Gastroesophageal sphincter (tissue), 4 donors: ENCODE results near the gene ACTBL2. TPM values are rescaled to one million over a fixed set of nuclear protein-coding genes. Genes with fewer than 3 reads are reported as not detected.

Experiments used
- ATAC-seq: fragments of 150-250 bp; one replicate; pipeline ENCODE4 v1.9.1; 2016; ENCODE audit warnings: mild to moderate bottlenecking, moderate library complexity
- H3K27ac ChIP-seq, 4 donors: fragments of 200-600 bp; sonication (generic) in 3 of 4; 1 replicate in 3 of 4; 2 replicates in 1 of 4; pipeline ENCODE4 v1.5.1; 2016 to 2019
- H3K27me3 ChIP-seq: fragments of 200-600 bp; sonication (generic); one replicate; pipeline ENCODE4 v1.5.1; 2019
- H3K36me3 ChIP-seq, 2 donors: fragments of 200-600 bp; sonication (generic); one replicate each; pipeline ENCODE4 v1.5.1; 2019; ENCODE audit warnings: control low read depth in 1 of 2
- H3K4me1 ChIP-seq, 3 donors: fragments of 200-600 bp; sonication (generic); 1 replicate in 2 of 3; 2 replicates in 1 of 3; pipeline ENCODE4 v1.5.1; 2016 to 2019; ENCODE audit warnings: control low read depth in 2 of 3
- H3K4me3 ChIP-seq, 2 donors: fragments of 200-600 bp; sonication (generic); one replicate each; pipeline ENCODE4 v1.5.1; 2019; ENCODE audit warnings: mild to moderate bottlenecking in 1 of 2, moderate library complexity in 1 of 2
- H3K9me3 ChIP-seq, 3 donors: fragments of 200-600 bp; sonication (generic); one replicate each; pipeline ENCODE4 v1.5.1; 2017 to 2019; ENCODE audit warnings: control low read depth in 2 of 3
- EP300 ChIP-seq: sonication (generic); formaldehyde crosslinking; IDR thresholded peaks from one replicate; pipeline ENCODE4 v1.6.1; 2017; ENCODE audit warnings: antibody characterized with exemption, mild to moderate bottlenecking
- POLR2A ChIP-seq, 2 donors: fragments of 450-650 bp; IDR thresholded peaks; one replicate each; pipeline ENCODE4 v1.6.1; 2017; ENCODE audit warnings: antibody characterized with exemption in 2 of 2, mild to moderate bottlenecking in 2 of 2, moderate library complexity in 1 of 2
- POLR2AphosphoS5 ChIP-seq: sonication (generic); formaldehyde crosslinking; IDR thresholded peaks from one replicate; pipeline ENCODE4 v1.6.1; 2017; ENCODE audit warnings: antibody characterized with exemption
- WGBS, 2 donors: methylation state at CpG; one replicate each; pipeline ENCODE4 v1.1.5; 2018; ENCODE audit warnings: low coverage in 1 of 2; 5-methylcytosine and 5-hydroxymethylcytosine counted together
- total RNA-seq, 4 donors: library from RNA; depleted of rRNA; stranded (reverse); fragments of >200 nt; gene quantifications; one replicate each; pipeline ENCODE4 v1.1.0, GENCODE V29; 2016
- TF ChIP-seq, protein P1 (sequence below), 4 experiments: fragments of 200-600 bp in 2 of 4; fragments of 450-650 bp in 2 of 4; sonication (generic) in 1 of 4; IDR thresholded peaks; one replicate each; pipeline ENCODE4 v1.5.1; 2017 to 2019; ENCODE audit warnings: antibody characterized with exemption in 4 of 4, mild to moderate bottlenecking in 2 of 4, moderate library complexity in 2 of 4

The ACTBL2 gene
- total RNA-seq, 4 donors from 2014 or later, result 0.13 to 0.15 TPM; not detected in 2

GRCh38 chr5:57497733-57498132 is 15.1 kb upstream of the ACTBL2 start:
- H3K36me3 ChIP-seq, result no peaks in the 10 kb centered on the region
- H3K27me3 ChIP-seq, result no peaks in the 10 kb centered on the region
- peaks cover 0 to 8% (median 0%) of the 10 kb centered on the region in 3 donors for H3K4me1 ChIP-seq
- H3K4me3 ChIP-seq, result no peak overlapping the region
- no peak for ATAC-seq
- no peaks in the 10 kb centered on the region for H3K9me3 ChIP-seq
- no peak overlapping the region for H3K27ac ChIP-seq
- TF ChIP-seq POLR2AphosphoS5 (no peak), POLR2A (IDR thresholded peaks at IDR 0.05) (no peak), EP300 (no peak)
- TF ChIP-seq, protein P1, sequence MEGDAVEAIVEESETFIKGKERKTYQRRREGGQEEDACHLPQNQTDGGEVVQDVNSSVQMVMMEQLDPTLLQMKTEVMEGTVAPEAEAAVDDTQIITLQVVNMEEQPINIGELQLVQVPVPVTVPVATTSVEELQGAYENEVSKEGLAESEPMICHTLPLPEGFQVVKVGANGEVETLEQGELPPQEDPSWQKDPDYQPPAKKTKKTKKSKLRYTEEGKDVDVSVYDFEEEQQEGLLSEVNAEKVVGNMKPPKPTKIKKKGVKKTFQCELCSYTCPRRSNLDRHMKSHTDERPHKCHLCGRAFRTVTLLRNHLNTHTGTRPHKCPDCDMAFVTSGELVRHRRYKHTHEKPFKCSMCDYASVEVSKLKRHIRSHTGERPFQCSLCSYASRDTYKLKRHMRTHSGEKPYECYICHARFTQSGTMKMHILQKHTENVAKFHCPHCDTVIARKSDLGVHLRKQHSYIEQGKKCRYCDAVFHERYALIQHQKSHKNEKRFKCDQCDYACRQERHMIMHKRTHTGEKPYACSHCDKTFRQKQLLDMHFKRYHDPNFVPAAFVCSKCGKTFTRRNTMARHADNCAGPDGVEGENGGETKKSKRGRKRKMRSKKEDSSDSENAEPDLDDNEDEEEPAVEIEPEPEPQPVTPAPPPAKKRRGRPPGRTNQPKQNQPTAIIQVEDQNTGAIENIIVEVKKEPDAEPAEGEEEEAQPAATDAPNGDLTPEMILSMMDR (IDR thresholded peaks at IDR 0.05), result no peak

- TF ChIP-seq EP300, result no peak
- TF ChIP-seq, protein P1 (IDR thresholded peaks at IDR 0.05), result no peak
- no peak for TF ChIP-seq POLR2AphosphoS5
- no peak for TF ChIP-seq POLR2A (IDR thresholded peaks at IDR 0.05)
- no peaks in the 10 kb centered on the region for H3K4me1 ChIP-seq
- no peaks in the 10 kb centered on the region for H3K27me3 ChIP-seq
- 59 to 79% methylated on average over 6 of the region's 6 CpGs for WGBS, 2 donors
- no peak for ATAC-seq
- H3K27ac ChIP-seq, result no peak overlapping the region
- H3K36me3 ChIP-seq, result no peaks in the 10 kb centered on the region
- no peaks in the 10 kb centered on the region for H3K9me3 ChIP-seq
- H3K4me3 ChIP-seq, result no peak overlapping the region
These were observed 12.9 kb upstream of the ACTBL2 start for GRCh38 chr5:57495285-57496086.

DNA sequence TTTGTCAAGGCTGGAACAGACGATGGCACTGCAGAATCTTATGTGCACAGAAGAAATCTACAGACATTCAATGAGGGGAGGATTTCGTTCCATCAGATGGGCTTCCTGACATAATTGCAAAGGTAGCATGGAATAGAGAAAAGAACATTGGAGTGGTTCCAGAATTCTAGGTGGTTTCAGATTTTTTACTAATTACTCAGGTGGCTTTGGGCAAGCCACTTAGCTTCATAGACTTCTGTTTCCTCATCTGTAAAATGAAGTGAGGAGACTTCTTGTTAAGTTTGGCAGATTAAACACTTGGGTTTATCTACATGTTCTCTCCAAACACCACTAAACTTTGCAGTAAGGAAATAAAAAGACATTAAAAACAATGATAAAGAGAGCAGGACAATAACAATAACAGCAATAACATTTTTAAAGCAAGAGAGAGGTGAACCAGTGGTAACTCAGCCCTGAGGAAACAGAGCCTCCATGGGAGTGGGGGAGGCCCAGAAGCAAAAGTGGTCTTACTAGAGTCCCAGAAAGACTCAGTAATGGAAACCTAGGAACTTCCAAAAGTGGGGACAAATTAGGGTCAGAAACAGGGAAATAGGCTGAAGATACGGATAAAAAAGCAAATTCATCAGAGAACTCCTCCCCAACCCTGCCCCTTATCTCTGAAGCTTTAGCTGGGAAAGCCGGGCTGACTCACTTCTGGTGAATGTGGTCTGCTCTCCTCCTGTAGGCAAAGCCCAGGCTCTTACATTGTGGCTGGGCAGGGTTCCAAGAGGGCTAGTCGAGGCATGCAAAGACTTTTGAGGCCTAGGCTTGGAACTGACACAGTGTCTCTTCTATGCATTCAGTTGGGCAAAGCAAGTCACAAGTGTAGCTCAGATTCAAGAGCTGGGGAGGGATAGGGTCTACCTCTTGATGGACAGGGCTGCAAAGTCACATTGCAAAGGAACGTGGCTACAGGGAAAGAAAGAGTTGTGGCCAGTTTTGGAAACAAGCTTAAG is 11.8 kb upstream of the ACTBL2 start:
- TF ChIP-seq, protein P1 (IDR thresholded peaks at IDR 0.05), result no peak
- TF ChIP-seq POLR2AphosphoS5 (no peak), EP300 (no peak), POLR2A (IDR thresholded peaks at IDR 0.05) (no peak)
- ATAC-seq, result no peak
- Histone ChIP-seq H3K36me3 (no peaks in the 10 kb centered on the region), H3K9me3 (no peaks in the 10 kb centered on the region), H3K4me1 (no peaks in the 10 kb centered on the region), H3K27me3 (no peaks in the 10 kb centered on the region), H3K27ac (no peak overlapping the region), H3K4me3 (no peak overlapping the region)
- 60 to 67% methylated on average over 3 to 6 of the region's 6 CpGs for WGBS, 2 donors

- Histone ChIP-seq H3K4me1 (peaks cover 0 to 6% (median 0%) of the 10 kb centered on the region in 3 donors), H3K27me3 (no peaks in the 10 kb centered on the region), H3K27ac (no peak overlapping the region), H3K36me3 (no peaks in the 10 kb centered on the region), H3K4me3 (no peak overlapping the region), H3K9me3 (no peaks in the 10 kb centered on the region)
- ATAC-seq, result no peak
- WGBS, 2 donors, result 91 to 100% methylated on average over 1 of the region's 1 CpG
- TF ChIP-seq POLR2AphosphoS5, result no peak
- TF ChIP-seq, protein P1 (IDR thresholded peaks at IDR 0.05), result no peak
- no peak for TF ChIP-seq EP300
- TF ChIP-seq POLR2A (IDR thresholded peaks at IDR 0.05), result no peak
These were observed 10.4 kb upstream of the ACTBL2 start for GRCh38 chr5:57493034-57493433.
